Measurements from ENCODE around the gene THOC6. TPM values are rescaled to one million over a fixed set of nuclear protein-coding genes. Genes with fewer than 3 reads are reported as not detected.
"Not testable (repeated sequence)": the region's sequence is repeated elsewhere in the genome, so short reads cannot be mapped to it uniquely, and the experiment has no call there.

THOC6 gene
- total RNA-seq, 1 donor from 2014 or later, result 18.3 TPM

DNA sequence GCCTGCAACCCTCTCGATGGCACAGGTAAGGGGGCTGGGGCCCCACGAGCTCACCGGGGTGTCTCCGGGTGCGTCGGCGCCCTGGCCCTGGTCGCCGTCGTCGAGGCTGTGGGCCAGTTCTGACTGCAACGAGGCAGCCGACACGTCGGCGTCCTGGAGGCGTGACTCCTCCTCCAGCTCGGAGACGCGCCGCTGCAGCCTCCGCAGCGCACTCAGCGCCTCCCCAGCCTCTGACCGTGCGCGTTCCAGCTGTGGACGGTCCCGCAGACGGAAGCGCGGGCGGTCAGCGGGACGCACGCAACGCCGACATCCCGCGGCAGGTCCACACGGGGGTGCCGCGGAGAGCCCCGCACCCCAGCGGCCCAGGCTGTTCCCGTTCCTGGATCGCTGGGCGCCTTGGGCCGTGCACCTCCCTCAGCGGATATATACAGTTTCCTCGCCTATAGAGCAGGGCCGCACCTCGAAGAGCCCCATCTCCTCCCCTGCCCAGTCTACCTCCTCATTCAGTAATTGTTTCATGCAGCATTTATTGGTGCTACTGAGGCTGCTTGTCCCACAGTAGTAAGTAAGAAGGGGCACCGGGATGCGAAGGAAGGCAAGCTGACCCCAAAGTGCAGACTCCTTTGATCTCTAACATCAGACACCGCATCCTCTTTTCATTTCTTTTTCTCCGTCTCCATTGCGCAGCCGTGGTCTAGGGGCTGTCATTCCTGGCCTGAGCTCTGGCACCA lies 5.8 kb downstream of the THOC6 start:
- DNase-seq (ENCODE audit: low read depth in 2 of 2), result peak in 1 of 2 donors; percentile 26

DNA sequence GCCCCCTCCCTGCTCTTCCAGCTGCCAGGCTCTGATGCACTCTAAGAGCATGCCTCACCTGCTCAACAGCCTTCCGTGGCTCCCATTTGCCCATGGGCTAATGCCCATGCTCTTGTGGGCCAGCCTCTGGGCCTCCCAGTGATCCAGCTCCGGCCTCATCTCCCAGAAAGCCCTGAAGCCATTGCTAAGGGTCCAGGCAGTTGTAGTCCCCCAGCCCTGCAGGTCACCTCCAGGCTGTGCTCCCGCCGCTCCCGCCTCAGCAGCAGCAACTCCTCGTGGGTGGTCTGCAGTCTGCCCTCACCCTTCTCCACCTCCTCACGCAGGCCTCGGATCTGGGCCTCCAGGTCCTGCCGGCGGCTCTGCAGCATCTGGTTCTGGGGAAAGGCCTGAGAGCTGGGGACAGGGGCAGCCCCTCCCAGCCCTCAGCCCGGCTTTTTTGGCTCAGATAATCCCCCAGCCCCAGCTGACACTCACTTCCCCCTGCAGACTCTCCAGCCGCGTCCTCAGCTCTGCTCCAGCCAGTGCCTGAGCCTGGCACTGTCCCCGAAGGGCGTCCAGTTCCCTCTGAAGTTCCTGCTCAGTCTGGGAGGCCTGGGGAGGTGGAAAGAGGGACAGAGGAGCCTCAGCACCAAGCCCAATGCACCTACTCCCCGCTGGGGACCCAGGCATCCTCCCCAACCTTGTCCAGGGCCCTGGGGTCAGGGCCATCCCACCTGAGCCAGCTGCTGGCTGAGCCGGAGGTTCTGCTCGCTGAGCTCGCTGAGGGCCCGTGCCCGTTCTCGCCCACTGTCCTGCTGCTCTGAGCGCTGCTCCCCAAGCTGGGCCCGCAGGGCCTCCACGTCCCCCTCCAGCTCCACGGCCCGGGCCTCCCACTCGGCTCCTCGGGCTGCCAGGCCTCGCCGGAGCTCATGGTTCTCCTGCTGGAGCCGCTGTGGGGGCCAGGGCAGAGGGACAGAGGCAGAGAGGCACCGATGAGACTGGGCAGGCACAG lies 6.7 kb downstream of the THOC6 start:
- no peak for DNase-seq (ENCODE audit: low read depth in 2 of 2)

DNA sequence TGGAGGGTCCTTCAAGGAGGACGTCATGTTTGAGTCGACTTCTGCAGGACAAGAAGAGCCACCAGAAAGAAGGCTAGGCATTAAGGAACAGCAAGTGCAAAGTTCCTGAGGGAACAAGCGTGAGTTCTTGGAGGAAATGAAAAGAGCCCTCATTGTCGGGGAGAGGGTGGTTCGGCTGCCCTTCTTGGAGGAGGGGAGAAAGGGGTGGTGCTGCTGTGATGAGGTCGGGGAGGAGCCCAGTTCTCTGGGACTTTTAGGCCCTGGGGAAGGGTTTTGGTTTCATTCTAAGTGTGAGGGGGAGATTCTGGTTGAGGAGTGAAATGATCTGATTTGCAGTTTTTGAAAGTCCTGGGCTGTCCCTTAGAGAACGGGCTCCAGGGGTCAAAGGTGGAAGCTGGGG lies 8.8 kb downstream of the THOC6 start:
- no peak for DNase-seq (ENCODE audit: low read depth in 2 of 2)

DNA sequence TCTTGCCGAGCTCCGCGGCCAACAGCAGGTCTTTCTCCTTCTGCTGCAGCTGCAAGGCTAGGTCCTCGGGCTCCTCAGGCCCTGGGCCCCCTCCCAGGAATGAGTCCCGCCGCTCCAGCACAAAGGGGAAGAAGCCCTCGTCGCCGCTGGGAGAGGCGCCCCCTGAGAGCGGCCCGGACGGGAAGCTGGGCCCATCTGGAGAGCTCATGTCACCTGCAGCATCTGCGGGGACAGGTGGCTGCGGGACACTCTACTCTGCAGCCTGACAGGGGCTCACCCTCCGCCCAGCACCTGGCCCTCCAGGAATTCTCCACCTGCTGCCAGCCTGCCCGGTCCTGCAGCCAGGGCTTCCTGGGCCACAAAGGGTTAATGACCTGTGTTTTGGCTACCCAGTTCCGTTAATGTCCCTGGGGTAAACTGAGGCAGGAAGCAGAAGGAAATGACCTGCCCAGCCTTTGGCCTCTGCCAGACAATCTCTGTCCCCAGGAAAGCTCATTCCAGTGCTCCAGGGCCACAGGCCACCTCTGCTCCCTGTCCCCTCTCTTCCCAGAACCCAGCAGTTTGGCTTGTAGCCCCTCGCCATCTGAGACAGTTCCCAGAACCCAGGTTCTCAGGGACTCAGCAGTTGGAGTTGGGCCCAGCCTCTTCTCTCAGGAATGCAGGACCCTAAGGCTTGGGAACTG lies 11.6 kb downstream of the THOC6 start:
- no peak for DNase-seq (ENCODE audit: low read depth in 2 of 2)

DNA sequence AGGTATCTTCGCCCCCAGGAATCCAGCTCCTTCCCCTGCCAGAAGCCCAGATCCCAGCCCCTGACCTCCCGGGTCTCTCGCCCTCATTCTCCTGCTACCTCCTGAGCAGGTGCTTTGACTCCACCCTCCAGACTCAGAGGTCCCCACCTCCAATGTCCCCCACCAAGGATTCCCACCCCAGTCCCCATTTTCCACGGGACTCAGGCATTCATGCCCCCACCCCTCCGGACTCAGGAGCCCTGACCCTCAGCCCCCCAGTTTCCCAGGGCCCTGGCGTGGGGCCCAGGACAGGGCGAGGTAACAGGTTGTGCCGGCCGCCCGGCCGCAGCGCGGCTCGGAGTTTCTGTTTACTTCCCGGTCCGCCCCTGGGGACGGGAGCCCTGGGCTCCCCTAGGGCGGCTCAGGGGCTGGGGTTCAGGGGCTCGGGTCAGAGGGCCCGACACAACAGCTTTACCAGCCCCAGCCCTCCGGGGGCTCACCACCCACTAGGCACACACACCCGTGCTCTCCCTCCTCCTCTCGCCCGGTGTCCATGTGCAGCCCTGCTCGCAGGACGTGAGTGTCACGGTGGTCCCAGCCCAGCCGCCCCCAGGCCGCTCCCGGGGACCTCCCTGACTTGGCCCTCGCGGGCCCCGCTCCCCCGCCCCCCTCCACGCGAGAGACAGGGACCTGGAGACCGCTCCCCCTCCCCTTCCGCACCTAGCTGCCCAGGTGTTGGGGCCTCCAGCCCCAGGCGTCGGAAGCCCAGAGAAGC lies 12.3 kb downstream of the THOC6 start:
- DNase-seq (ENCODE audit: low read depth in 2 of 2), result no peak

DNA sequence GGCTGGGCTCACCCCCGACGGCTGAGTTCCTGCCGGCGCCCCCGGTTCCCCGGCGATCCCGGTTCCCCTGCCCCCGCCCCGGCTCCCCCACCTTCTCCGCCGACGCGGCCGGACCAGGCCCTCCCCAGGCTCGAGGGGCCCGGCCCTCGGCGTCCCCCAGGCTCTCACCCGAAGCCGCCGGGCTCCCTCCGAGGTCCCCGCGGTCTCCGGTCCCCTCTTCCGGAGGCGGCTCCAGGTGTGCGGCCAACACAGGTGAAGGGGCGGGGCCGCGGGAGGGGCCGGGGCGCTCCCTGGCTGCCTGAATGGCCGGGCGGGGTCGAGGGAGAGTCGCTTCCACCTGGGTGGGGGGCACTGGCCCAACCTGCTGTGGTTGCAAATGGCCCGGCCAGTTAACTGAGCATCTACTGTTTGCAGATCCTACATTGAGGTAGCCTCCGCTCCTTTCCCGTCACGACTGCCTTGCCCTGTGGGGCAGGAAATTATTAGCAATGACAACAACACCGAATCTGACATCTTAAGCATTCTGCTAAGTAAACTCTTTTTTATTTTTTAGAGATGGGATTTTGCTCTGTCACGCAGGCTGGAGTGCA lies 13.0 kb downstream of the THOC6 start, which contains the start of gene BICDL2:
Gene BICDL2 (minus strand): TSS at position 219 of the 590 bp plus-strand sequence. CDS start 1,448 bp downstream, outside the sequence.
- DNase-seq (ENCODE audit: low read depth in 2 of 2), result no peak

DNA sequence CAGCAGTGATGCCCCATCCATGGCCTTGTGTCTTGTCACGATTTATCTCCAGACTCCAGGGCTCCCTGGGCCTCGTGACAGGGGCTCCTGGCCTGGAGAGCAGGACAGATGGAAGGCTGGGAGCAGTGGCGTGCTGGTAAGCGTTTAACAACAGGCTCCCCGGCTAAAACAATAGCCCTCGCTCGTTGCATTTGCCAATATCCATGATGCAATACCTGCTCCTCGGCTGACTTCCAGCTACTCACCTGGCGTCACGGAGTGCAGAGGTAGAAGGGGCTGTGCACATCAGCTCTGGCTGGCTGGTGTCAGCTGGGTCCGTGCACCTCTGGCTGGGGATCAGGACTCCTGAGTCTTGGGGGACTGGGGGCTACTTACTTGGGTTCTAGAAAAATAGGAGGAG lies 14.4 kb downstream of the THOC6 start:
- no peak for DNase-seq (ENCODE audit: low read depth in 2 of 2)

DNA sequence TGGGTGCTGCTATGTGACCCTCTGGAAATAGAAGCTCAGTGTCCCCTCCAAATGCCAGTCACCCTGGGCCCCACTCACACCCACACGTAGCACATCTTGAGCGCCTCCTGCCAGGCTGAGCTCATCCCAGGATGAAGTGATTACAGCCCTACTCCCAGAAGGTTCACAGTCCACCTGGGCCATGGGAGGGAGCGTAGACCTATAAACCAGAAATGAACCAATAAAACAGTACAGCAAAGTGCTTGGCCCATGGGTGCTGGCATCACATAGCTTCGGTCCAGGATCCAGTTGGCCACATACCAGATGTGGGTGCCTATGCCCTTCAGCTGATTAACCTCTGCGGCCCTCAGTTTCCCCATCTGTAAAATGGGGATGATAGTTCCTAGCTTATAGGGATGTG lies 15.1 kb downstream of the THOC6 start:
- no peak for DNase-seq (ENCODE audit: low read depth in 2 of 2)

DNA sequence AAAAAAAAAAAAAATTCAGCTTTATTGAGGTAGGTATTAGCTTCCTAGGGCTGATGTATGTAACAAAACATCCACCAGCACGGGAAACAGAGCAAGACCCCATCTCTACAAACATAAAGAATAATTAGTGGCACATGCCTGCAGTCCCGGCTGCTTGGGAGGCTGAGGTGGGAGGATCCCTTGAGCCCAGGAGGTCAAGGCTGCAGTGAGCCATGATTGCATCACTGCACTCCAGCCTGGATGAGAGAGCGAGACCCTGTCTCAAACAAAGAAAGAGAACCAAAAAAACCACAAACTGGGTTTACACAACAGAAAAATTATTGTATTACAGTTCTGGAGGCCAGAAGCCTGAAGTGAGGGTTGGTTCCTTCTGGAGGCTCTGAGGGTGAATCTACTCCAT lies 18.5 kb downstream of the THOC6 start:
- no peak for DNase-seq (ENCODE audit: low read depth in 2 of 2)

DNA sequence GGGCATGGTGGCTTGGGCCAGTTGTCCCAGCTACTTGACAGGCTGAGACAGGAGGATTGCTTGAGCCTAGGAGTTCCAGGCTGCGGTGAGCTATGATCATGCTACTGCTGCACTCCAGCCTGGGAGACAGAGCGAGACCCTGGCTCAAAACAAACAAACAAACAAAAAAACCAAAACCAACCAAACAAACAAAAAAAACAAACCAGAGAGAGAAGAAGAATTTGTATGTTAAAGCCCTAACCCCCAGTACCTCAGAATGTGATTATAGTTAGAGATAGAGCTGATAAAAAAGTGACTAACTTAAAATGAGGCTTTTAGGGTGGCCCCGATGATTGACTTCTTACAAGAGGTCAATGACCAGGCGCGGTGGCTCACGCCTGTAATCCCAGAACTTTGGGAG lies 20.9 kb downstream of the THOC6 start:
- no peak for DNase-seq (ENCODE audit: low read depth in 2 of 2)

DNA sequence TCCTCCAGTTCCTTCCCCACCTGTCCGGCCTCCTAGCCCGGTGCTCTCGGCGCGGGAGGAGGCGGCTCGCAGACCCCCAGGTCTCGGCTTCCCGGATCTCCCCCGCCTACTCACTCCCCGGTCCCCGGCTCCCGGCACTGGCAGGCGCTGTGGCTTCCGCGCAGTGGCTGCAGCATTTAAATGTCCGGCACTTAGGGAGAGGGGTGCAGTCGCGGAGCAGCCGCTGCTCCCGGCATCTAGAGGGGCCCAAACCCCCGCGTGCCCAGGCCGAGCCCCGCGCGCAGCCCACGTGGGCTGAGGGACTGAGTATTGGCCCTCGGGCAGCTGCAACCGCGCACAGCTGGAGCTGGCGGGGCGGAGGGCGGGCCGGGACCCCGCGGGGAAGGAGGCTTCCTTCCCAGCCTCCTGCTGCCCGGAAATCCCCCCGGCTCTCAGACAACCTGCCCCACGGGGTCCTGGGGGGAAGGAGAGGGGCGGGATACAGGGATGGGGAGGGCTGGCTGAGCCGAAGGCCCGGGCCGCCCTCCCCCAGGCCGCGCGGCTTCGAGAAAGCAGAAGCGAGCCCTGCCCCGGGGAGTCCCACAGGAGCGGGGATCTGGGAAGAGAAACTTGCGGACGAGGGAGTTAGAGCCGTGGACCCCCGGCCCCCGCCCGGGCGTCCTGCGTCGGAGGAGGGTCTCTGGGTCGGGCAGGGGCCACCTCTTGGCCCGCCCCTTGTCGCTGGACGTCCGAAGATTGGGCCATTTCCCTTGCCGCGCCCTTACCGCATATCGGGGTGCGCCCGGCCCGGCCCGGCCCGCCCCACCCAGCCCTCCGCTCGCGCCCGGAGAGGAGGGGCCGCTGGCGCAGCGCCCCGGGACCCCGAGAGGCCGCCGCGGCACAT lies 22.2 kb downstream of the THOC6 start, which contains the start of gene MMP25:
Gene MMP25 (plus strand): TSS at position 804 of the 883 bp plus-strand sequence. CDS start 357 bp downstream, outside the sequence.
- DNase-seq (ENCODE audit: low read depth in 2 of 2), result no peak

DNA sequence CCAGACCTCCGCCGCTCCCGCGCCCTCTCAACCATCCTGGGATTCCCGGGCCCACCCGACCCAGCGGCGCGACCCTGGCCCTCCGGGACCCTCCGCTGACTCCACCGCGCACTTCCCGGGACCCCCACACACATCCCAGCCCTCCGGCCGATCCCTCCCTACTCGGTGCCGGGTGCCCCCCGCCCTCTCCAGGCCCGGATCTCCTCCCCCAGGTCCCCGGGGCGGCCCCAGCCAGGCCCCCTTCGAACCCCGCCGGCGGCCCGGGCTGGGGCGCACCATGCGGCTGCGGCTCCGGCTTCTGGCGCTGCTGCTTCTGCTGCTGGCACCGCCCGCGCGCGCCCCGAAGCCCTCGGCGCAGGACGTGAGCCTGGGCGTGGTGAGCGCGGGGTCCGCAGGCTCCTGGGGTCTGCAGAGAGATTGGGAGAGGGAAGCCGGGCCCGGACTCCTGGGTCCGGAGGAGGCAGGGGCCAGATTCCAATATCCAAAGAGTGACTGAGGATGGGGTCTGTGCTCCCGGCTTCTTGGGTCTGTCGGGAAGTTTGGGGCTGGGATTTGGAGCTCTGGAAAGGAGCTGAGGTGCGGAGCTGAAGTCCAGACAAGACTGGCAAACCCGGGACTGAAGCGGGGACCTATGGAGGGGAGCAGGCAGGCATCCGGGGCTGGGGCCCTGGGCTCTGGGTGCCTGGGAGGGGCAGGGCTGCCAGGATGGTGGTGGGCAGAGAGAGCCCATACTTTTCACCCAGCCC lies 23.0 kb downstream of the THOC6 start:
- DNase-seq (ENCODE audit: low read depth in 2 of 2), result no peak

DNA sequence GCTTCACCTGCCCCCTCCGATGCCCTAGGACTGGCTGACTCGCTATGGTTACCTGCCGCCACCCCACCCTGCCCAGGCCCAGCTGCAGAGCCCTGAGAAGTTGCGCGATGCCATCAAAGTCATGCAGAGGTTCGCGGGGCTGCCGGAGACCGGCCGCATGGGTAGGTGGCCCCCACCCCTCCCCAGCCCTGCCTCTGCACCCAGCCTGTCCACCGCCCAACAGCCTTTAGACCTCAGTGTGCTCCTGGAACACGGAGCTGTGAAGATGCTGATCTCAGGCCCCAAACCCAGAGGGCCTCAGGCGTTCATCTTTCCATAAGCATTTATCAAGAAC lies 23.5 kb downstream of the THOC6 start:
- no peak for DNase-seq (ENCODE audit: low read depth in 2 of 2)

DNA sequence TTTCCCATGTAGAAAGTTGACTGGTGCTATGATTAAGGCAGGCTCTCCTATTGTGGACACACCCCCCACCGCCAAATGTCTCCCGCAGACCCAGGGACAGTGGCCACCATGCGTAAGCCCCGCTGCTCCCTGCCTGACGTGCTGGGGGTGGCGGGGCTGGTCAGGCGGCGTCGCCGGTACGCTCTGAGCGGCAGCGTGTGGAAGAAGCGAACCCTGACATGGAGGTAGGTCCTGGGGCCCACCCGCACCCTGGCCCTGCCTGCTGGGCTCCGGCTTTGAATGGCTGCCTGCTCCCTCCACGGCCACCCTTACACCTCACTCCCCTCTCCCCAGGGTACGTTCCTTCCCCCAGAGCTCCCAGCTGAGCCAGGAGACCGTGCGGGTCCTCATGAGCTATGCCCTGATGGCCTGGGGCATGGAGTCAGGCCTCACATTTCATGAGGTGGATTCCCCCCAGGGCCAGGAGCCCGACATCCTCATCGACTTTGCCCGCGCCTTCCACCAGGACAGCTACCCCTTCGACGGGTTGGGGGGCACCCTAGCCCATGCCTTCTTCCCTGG lies 26.2 kb downstream of the THOC6 start:
- no peak for DNase-seq (ENCODE audit: low read depth in 2 of 2)

DNA sequence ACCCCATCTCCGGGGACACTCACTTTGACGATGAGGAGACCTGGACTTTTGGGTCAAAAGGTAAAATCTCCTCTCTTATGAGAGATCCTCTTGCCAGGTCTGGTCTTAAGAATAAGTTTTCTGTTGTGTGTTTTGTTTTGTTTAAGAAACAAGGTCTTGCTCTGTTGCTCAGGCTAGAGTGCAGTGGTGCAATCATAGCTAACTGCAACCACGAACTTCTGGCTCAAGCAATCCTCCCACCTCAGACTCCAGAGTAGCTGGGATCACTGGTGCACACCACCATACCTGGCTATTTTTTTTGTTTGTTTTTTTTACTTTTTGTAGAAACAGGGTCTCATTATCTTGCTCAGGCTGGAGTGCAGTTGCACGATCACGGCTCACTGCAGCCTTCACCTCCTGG lies 26.7 kb downstream of the THOC6 start:
- DNase-seq (ENCODE audit: low read depth in 2 of 2), result no peak

DNA sequence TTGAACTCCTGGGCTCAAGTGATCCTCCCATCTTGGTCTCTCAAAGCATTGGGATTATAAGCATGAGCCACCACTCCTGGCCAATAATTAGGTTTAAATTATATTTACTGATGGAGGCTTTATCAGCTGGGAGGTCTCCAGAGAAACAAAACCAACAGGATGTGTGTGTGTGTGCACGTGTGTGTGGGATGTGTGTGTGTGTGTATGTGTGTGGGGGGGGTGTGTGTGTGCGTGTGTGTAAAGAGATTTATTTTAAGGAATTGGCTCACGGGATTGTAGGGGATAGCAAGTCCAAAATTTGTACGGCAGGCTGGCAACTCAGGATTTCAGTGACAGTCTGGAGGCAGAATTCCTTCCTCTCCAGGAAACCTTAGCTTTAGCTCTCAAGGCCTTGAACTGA lies 27.2 kb downstream of the THOC6 start:
- no peak for DNase-seq (ENCODE audit: low read depth in 2 of 2)

DNA sequence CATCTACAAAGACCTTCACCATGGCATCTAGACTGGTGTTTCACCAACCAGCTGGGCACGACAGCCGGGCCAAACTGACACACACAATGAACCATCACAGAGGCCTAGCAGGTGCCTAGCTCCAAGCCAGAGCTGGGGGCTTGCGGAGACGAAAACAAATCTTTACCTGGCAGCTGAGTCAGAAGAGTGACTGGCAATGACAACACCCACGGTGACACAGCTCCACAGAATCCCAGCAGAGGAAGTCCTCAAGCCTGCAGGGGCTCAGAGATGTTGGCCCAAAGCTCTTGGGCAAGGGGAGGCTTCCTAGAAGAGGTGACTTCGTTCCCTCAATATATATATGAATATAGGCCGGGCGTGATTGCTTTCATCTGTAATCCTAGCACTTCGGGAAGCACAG lies 27.7 kb downstream of the THOC6 start:
- no peak for DNase-seq (ENCODE audit: low read depth in 2 of 2)

DNA sequence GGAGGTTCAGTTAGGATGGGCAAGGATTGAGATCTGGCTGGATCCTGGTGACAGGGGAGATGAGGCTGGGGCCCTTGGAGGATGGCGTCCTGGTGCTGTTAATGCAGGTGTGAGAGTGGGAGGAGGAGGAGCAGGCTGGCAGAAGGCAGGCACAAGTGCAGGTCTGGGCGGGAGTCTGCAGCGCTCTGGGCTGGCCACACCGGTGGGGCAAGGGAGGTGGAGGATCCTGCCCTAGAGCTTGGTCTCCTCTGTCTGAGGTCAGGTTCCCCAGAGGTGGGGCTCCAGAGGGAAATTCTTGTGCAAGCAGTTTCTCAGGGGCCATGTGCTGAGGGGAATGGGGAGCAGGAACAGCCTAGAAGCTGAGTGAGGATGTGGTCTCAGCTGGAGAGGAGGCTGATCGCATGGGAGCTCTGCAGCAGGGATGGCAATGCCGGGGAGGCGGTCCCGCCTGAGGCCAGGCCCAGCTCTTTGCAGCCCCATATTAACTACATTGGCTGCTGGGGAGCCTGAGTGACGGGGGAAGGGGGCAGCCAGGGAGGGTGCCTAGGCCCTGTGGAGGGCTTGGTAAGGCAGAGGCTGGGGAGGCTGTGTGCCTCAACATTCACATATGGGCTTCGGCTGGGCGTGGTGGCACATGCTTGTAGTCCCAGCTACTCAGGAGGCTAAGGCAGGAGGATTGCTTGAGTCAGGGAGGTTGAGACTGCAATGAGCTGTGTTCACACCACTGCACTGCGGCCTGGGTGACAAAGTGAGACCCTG lies 28.9 kb downstream of the THOC6 start:
- not testable (repeated sequence) for DNase-seq (ENCODE audit: low read depth in 2 of 2)
